HG03565 (cell line): ENCODE results near the gene SLC6A8.
"Not testable (repeated sequence)": the region's sequence is repeated elsewhere in the genome, so short reads cannot be mapped to it uniquely, and the experiment has no call there.

Experiments
- ATAC-seq: cut with Tn5 transposase; IDR thresholded peaks from one replicate; pipeline ENCODE4 v1.9.1; 2021; ENCODE audit warnings: mild to moderate bottlenecking, moderate library complexity; ENCODE audit not compliant: unreplicated experiment

The SLC6A8 gene

GRCh38 chrX:153705403-153706060 lies 17.8 kb downstream of the SLC6A8 start:
- ATAC-seq = not testable (repeated sequence)

DNA sequence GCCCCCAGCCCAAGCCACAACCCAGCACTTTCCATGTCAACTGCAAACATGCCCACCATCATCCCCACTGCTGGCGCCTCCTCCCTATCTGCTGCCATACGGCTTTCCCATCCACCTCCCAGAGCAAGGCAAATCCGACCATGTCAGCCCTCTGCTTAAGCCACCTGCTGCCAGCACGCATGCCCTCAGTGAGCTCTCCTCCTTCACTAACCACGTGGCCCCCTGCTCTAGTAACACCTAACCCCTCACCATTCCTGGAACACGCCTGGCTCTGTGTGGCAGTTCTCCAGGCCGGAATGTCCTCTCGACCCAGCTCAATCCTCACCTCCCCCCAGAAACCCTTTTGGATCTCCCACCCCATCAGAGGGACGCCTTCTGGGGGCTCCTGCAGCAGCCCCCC lies 19.1 kb downstream of the SLC6A8 start:
- ATAC-seq = no peak

DNA sequence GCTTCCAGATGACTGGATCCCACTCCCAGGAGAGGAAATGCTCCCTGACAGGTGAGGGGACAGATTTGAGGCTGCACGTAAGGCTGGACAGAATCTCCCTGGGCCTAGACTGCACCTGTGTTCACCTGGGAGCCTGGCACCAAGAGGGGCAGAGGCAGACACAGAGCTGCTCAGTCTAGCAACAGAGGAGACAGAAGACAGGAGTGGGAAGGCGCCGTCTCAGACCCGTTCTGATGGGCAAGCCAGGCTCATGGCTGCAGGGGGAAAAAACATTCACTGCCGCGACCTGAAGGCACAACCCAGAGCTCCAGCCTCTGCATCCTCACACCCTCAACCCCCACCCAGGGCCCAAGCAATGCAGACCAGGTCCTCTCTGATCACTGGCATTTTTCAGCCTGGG lies 19.7 kb downstream of the SLC6A8 start:
- ATAC-seq = no peak

GRCh38 chrX:153708415-153708814 lies 20.7 kb downstream of the SLC6A8 start:
- no peak for ATAC-seq

DNA sequence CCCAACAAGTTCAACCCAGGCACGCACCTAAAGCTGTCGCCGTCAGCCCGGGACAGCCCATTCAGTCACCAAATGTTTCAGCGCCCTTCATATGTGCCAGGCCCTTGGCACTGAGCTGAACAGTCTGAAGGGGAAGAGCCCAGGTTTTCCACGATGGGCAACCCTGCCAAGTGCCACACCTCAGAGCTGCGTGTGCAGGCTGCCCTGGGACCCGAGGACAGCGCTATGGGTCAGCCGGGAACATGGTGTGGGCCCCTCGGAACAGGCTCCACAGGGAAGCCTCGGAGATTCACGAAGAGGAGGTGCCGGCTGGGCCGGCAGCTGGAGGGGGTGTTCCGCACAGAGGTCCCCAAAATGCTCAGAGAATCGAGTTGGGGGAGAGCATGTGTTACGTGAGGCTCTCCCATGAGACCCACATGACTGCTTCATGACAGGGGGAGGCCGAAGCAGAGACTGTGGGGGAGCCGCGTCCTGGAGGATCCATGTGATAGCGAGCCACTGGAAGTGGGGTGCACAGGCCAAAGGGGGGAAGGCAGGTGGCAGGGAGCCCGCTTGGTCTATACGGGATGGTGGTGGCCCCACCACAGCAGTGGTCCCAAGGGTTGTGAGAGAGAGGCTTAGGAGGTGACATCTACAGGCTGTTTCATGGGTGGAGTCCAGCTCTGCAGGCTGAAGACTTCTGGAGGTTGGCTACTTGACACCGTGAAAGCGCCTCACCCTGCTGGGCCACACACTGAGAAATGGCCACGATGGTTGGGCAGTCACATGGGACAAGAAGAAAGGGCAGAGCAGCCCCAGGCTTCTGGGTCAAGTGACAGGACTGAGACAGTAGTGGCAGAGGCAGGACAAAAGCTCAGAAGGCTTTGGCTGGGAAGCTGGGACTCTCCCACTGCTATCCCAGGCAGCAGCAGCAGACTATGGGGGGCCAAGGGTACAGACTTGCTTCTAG lies 22.3 kb downstream of the SLC6A8 start:
- no peak for ATAC-seq

DNA sequence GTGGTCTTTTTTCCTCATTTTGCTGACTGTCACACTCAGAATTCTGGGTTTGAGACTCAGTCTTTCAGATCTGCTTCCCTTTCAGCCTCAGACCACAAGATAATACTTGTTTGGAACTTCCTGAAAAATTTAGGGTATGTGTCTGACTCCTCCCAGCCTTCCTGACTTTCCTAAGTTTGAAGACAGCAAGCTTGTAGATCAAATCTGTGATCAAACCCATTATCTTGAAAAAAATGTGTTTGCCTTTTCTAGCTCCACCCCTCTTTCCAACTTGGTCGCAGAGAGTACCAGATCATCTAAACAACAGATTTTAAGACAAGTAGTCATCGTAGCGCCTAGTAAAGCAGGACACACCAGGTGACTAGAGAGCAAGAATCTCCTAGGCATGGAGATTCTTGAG lies 26.5 kb downstream of the SLC6A8 start:
- ATAC-seq = no peak

- ATAC-seq = no peak
Measured at GRCh38 chrX:153717445-153717844, 29.7 kb downstream of the SLC6A8 start.

GRCh38 chrX:153719238-153719637 lies 31.5 kb downstream of the SLC6A8 start:
- ATAC-seq = no peak

- no peak for ATAC-seq
Measured at GRCh38 chrX:153719701-153720100, 32.0 kb downstream of the SLC6A8 start.

DNA sequence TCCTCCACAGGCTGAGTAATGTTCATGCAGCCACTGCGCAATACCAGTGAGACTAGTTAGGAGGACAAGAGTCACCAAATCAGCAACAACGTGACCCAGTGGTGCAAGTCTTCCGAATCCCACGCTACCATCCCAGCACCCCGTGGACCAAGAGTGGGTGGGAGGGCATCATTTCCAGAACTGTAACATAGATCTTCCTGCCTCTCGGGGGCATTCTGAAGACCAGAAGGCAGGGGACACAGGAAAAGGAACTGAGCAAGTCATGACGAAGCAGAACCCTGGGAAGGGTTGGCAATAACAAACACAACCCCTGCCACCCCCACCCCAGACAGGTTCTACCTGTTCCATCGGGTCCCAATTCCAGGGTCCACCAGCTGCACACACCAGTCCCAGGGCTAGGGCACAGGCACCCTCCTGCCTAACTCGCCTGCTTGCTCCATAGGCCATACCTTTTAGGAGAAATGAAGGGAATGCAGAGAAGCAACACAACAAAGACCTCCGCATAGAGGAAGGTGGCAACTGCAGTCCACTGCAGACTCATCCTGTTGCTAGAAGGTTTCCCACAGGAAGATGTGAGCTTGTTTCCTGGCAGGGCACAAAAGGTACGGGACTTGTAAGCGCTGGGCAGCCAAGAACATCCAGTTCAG lies 35.1 kb downstream of the SLC6A8 start:
- no peak for ATAC-seq

GRCh38 chrX:153723351-153724251 lies 35.9 kb downstream of the SLC6A8 start:
- peak; percentile 21 for ATAC-seq

GRCh38 chrX:153724252-153725038 lies 36.7 kb downstream of the SLC6A8 start, which contains the start of the genes ABCD1 and BCAP31:
ABCD1 (plus strand) TSS chrX:153724856; CDS start chrX:153725267, 411 bp downstream.
BCAP31 (minus strand) TSS chrX:153724387; CDS start chrX:153723244, 1,143 bp downstream.
- peak; percentile 47 for ATAC-seq

GRCh38 chrX:153725039-153725831 lies 37.5 kb downstream of the SLC6A8 start:
- ATAC-seq = no peak

GRCh38 chrX:153725832-153726285 lies 38.1 kb downstream of the SLC6A8 start:
- ATAC-seq = no peak

DNA sequence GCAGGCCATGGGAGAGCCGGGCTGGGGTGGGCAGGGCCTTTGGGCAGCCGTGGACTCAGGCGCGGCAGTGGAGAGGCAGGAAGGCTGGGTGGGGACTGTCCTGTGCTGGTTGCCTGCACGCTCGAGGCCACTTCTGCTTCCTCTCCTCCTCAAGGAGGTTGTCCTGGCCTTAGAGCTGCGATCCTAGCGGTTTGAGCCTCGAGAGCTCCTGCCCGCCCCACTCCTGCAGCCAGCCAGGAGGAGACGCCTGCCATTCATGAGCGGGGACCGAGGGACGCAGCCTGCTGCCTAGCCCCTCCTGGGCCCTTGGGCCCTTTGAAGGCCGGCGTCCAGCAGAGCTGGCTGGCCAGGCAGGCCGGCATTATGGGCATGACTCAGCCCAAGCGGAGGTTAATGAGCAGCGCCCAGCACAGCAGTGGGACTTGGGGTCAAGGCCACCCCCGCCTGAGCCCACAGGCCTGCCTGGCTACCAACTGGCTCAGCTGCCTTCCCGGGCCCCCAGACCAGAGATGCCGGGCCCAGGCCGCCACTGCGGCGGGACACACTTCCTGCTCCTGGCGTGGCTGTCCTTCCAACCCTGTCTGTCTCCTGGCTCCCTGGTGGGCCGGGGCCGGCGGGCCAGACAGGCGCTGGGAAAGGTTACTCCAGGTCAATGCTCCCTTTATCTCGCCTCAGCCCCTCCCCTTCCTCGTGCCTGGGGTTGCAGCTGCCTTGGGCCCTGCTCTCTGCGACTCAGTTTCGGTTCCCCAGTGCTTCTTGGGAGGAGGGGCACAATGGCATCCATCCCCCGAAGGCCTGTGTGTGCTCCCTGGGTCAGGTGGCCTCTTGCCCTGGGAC lies 38.8 kb downstream of the SLC6A8 start:
- ATAC-seq = no peak

- no peak for ATAC-seq
Measured at GRCh38 chrX:153727123-153727931, 39.6 kb downstream of the SLC6A8 start.

- ATAC-seq = no peak
Measured at GRCh38 chrX:153728095-153728494, 40.4 kb downstream of the SLC6A8 start.
